Subcutaneous adipose tissue (tissue), 4 donors: Measurements from ENCODE around the gene PRSS8. TPM values are rescaled to one million over a fixed set of nuclear protein-coding genes. Genes with fewer than 3 reads are reported as not detected.

ENCODE experiments used
- CTCF ChIP-seq: fragments of 450-650 bp; IDR thresholded peaks from one replicate; pipeline ENCODE4 v1.5.1; 2016; ENCODE audit warnings: low read depth, mild to moderate bottlenecking, control low read depth, antibody characterized with exemption, moderate library complexity
- total RNA-seq, 4 donors: library from RNA; depleted of rRNA; stranded (reverse); fragments of >200 nt; gene quantifications; one replicate each; pipeline ENCODE4 v1.1.0, GENCODE V29; 2016

The PRSS8 gene
- total RNA-seq, 4 donors from 2014 or later: 1.4 TPM; not detected in 3

- no peak for TF ChIP-seq CTCF
Measured at GRCh38 chr16:31094424-31095120, 41.0 kb downstream of the PRSS8 start, which contains the start of gene VKORC1. Gene VKORC1 (minus strand): TSS chr16:31094797. CDS start chr16:31094729, 68 bp downstream.

GRCh38 chr16:31094088-31094423, 41.5 kb downstream of the PRSS8 start:
- TF ChIP-seq CTCF: no peak

- no peak for TF ChIP-seq CTCF
Measured at GRCh38 chr16:31093132-31093703, 42.3 kb downstream of the PRSS8 start.

GRCh38 chr16:31092330-31092729, 43.2 kb downstream of the PRSS8 start:
- TF ChIP-seq CTCF: no peak

GRCh38 chr16:31090540-31090939, 45.0 kb downstream of the PRSS8 start:
- TF ChIP-seq CTCF: no peak

- TF ChIP-seq CTCF: no peak
Measured at GRCh38 chr16:31089199-31089598, 46.3 kb downstream of the PRSS8 start.

- no peak for TF ChIP-seq CTCF
Measured at GRCh38 chr16:31088459-31089183, 46.9 kb downstream of the PRSS8 start, which contains the start of gene PRSS53. Gene PRSS53 (minus strand): TSS chr16:31088943. CDS start chr16:31088809, 134 bp downstream.
